ENCODE data around the gene SERPINB10.

SERPINB10 gene

GRCh38 chr18:63949068-63949737 lies 41.4 kb downstream of the SERPINB10 start, which contains the start of gene HMSD:
TSS of gene HMSD (plus strand) at chr18:63949301. CDS start at chr18:63953456, 4,155 bp downstream.
- DNase-seq: peak; percentile 57

GRCh38 chr18:63951302-63951705 lies 43.5 kb downstream of the SERPINB10 start:
- no peak for DNase-seq

GRCh38 chr18:63953811-63954210 lies 46.1 kb downstream of the SERPINB10 start:
- no peak for DNase-seq

GRCh38 chr18:63956755-63957154 lies 49.0 kb downstream of the SERPINB10 start:
- no peak for DNase-seq

- no peak for DNase-seq
Observed at GRCh38 chr18:63960891-63961290, 53.1 kb downstream of the SERPINB10 start.

- no peak for DNase-seq
Observed at GRCh38 chr18:63961435-63961980, 53.8 kb downstream of the SERPINB10 start.

- no peak for DNase-seq
Observed at GRCh38 chr18:63962137-63962536, 54.4 kb downstream of the SERPINB10 start.

- DNase-seq: peak; percentile 70
Observed at GRCh38 chr18:63963615-63964256, 56.0 kb downstream of the SERPINB10 start.

GRCh38 chr18:63964908-63965307 lies 57.1 kb downstream of the SERPINB10 start:
- DNase-seq: no peak

GRCh38 chr18:63965716-63966330 lies 58.1 kb downstream of the SERPINB10 start:
- DNase-seq: no peak

- peak; percentile 83 for DNase-seq
Observed at GRCh38 chr18:63969942-63970808, 62.4 kb downstream of the SERPINB10 start, which contains the start of gene SERPINB8. TSS of gene SERPINB8 (plus strand) at chr18:63970081. CDS start at chr18:63978309, 8,228 bp downstream.

- no peak for DNase-seq
Observed at GRCh38 chr18:63970809-63971205, 63.0 kb downstream of the SERPINB10 start.

- no peak for DNase-seq
Observed at GRCh38 chr18:63971320-63972001, 63.7 kb downstream of the SERPINB10 start.

- DNase-seq: no peak
Observed at GRCh38 chr18:63972002-63972376, 64.2 kb downstream of the SERPINB10 start.

- DNase-seq: peak; percentile 39
Observed at GRCh38 chr18:63974991-63975390, 67.2 kb downstream of the SERPINB10 start.

GRCh38 chr18:63975628-63976027 lies 67.9 kb downstream of the SERPINB10 start:
- no peak for DNase-seq

- DNase-seq: no peak
Observed at GRCh38 chr18:63977040-63977439, 69.3 kb downstream of the SERPINB10 start.

GRCh38 chr18:63979409-63979920 lies 71.7 kb downstream of the SERPINB10 start:
- peak; percentile 60 for DNase-seq

- no peak for DNase-seq
Observed at GRCh38 chr18:63980027-63980426, 72.3 kb downstream of the SERPINB10 start.

GRCh38 chr18:63980896-63981460 lies 73.2 kb downstream of the SERPINB10 start:
- no peak for DNase-seq

- DNase-seq: no peak
Observed at GRCh38 chr18:63981719-63982118, 74.0 kb downstream of the SERPINB10 start.

Measured in CD4-positive, alpha-beta T cell treated with Interleukin-12 subunit alpha and Interleukin-12 subunit beta, for 1 hour (primary cell).